Measurements from ENCODE around the gene KHDRBS2. TPM values are rescaled to one million over a fixed set of nuclear protein-coding genes. Genes with fewer than 3 reads are reported as not detected.

Gene KHDRBS2
- total and polyA plus RNA-seq, 2 donors (not counting 3 experiments of a cell fraction or from before 2014, with no cell fraction given): not detected

DNA sequence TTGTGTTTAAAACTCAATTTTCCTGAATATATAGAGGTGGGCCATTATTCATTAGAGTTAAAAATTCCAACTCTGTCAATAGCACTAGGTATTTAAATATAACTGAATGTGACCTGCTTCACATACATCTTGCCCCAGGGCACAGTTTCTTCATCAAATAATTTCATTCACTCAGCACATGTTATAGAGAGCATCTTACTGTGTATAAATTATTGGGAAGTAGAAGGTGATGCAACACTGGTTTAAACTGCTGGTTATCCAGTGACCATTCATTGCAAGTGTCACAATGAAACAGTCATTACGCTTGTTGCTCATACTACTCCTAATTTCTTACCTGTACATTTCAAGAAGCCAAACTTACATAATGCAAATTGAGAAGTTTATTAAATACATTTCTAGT, 93.4 kb downstream of the KHDRBS2 start:
- H3K9me1 ChIP-seq (replicated peaks; ENCODE audit: control insufficient read depth, extremely low read depth, insufficient read depth, low read length): no peaks in the 10 kb centered on the region
- ChIA-PET CTCF (no interaction called here), POLR2A (no interaction called here)
- H3K9ac ChIP-seq (replicated peaks; ENCODE audit: extremely low read depth, insufficient read depth, low read length): no peak overlapping the region
- no peaks in the 10 kb centered on the region for H3K27me3 ChIP-seq (ENCODE audit: control insufficient read depth in 2 of 2, insufficient read depth in 2 of 2, low read length in 2 of 2)
- DNase-seq (ENCODE audit: low read depth, low spot score) (no peak), FAIRE-seq (no peak)
- no peak for TF ChIP-seq POLR2AphosphoS5 (IDR thresholded peaks at IDR 0.05; ENCODE audit: insufficient read depth, low read depth, low read length)
- no peak for TF ChIP-seq EZH2 (IDR thresholded peaks at IDR 0.05; ENCODE audit: borderline replicate concordance, low read depth, low read length, severe bottlenecking)
- TF ChIP-seq POLR2A (IDR thresholded peaks at IDR 0.05; ENCODE audit: low read depth, low read length): no peak
- TF ChIP-seq JUN (IDR thresholded peaks at IDR 0.05; ENCODE audit: borderline replicate concordance, insufficient read depth, insufficient read length, low read depth): no peak
- H3K4me3 ChIP-seq (replicated peaks in 1 of 3; ENCODE audit: insufficient read depth in 1 of 3, low read depth in 1 of 3, low read length in 3 of 3): no peak overlapping the region
- H3K9me3 ChIP-seq (replicated peaks; ENCODE audit: control insufficient read depth, insufficient read depth, low read length): peaks cover 4% of the 10 kb centered on the region
- H4K20me1 ChIP-seq (replicated peaks; ENCODE audit: control insufficient read depth, extremely low read depth, insufficient read depth, low read length): no peaks in the 10 kb centered on the region
- intact Hi-C loops (cut with micrococcal nuclease) (no loop called here), dilution Hi-C loops (cut with MboI; ENCODE audit: extremely low pct_ligation_motif_present, low sequenced_read_pairs) (no loop called here)
- BruUV-seq (replicated peaks): no TSS peak
- no peaks in the 10 kb centered on the region for H3K36me3 ChIP-seq (ENCODE audit: control insufficient read depth in 2 of 2, extremely low read depth in 1 of 2, insufficient read depth in 2 of 2, low read length in 2 of 2)
- H3K27ac ChIP-seq (ENCODE audit: insufficient read depth, low read depth, low read length): no peak overlapping the region
- no peaks in the 10 kb centered on the region for H3K79me2 ChIP-seq (ENCODE audit: control insufficient read depth, insufficient read depth, low read length)
- no peaks in the 10 kb centered on the region for H3K4me1 ChIP-seq (ENCODE audit: control insufficient read depth, extremely low read depth, insufficient read depth, low read length)
- H3K4me2 ChIP-seq (ENCODE audit: insufficient read depth, low read length): no peak overlapping the region
- no peak overlapping the region for H2AFZ ChIP-seq (ENCODE audit: low read depth, low read length)

DNA sequence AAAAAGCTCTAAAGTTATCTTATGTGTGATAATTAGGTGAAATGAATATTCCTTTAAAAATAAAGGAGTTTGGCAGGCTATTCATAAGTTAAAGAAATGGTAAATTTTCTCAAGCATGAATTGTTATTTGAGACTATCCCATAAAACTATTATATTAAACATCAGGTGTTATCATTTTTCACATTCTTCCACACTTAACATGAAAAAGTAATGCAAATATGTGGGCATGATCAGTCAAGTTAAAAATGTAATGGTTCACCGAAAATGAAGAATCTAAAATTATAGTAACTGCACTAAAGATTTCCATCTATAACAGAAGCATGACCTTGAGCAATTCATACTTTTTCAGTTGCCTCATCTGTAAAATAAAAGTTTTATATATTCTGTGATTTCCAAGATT, 110.8 kb downstream of the KHDRBS2 start:
- Histone ChIP-seq H3K79me2 (ENCODE audit: control insufficient read depth, insufficient read depth, low read length) (no peaks in the 10 kb centered on the region), H3K9me1 (replicated peaks; ENCODE audit: control insufficient read depth, extremely low read depth, insufficient read depth, low read length) (no peaks in the 10 kb centered on the region), H3K4me3 (replicated peaks in 1 of 3; ENCODE audit: insufficient read depth in 1 of 3, low read depth in 1 of 3, low read length in 3 of 3) (no peak overlapping the region), H3K27me3 (ENCODE audit: control insufficient read depth in 2 of 2, insufficient read depth in 2 of 2, low read length in 2 of 2) (no peaks in the 10 kb centered on the region), H3K9me3 (replicated peaks; ENCODE audit: control insufficient read depth, insufficient read depth, low read length) (no peaks in the 10 kb centered on the region), H3K9ac (replicated peaks; ENCODE audit: extremely low read depth, insufficient read depth, low read length) (no peak overlapping the region), H4K20me1 (replicated peaks; ENCODE audit: control insufficient read depth, extremely low read depth, insufficient read depth, low read length) (no peaks in the 10 kb centered on the region), H3K4me1 (ENCODE audit: control insufficient read depth, extremely low read depth, insufficient read depth, low read length) (no peaks in the 10 kb centered on the region), H3K36me3 (ENCODE audit: control insufficient read depth in 2 of 2, extremely low read depth in 1 of 2, insufficient read depth in 2 of 2, low read length in 2 of 2) (no peaks in the 10 kb centered on the region), H3K27ac (ENCODE audit: insufficient read depth, low read depth, low read length) (no peak overlapping the region), H3K4me2 (ENCODE audit: insufficient read depth, low read length) (no peak overlapping the region), H2AFZ (ENCODE audit: low read depth, low read length) (no peak overlapping the region)
- no TSS peak for BruUV-seq (replicated peaks)
- ChIA-PET POLR2A (no interaction called here), CTCF (no interaction called here)
- DNase-seq (ENCODE audit: low read depth, low spot score) (no peak), FAIRE-seq (no peak)
- intact Hi-C loops (cut with micrococcal nuclease) (no loop called here), dilution Hi-C loops (cut with MboI; ENCODE audit: extremely low pct_ligation_motif_present, low sequenced_read_pairs) (no loop called here)
- TF ChIP-seq, protein P1, sequence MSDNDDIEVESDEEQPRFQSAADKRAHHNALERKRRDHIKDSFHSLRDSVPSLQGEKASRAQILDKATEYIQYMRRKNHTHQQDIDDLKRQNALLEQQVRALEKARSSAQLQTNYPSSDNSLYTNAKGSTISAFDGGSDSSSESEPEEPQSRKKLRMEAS (IDR thresholded peaks at IDR 0.05; ENCODE audit: insufficient read depth, insufficient read length): no peak
- TF ChIP-seq POLR2AphosphoS5 (IDR thresholded peaks at IDR 0.05; ENCODE audit: insufficient read depth, low read depth, low read length): no peak
- no peak for TF ChIP-seq FOS (IDR thresholded peaks at IDR 0.05; ENCODE audit: borderline replicate concordance, insufficient read depth, low read length)
- TF ChIP-seq GATA2 (IDR thresholded peaks at IDR 0.05; ENCODE audit: insufficient read depth, insufficient read length, low read depth, low read length): no peak

All from endothelial cell of umbilical vein (primary cell).